ENCODE measurements around the gene KIF26A. TPM values are rescaled to one million over a fixed set of nuclear protein-coding genes. Genes with fewer than 3 reads are reported as not detected.

The KIF26A gene
- polyA plus RNA-seq, 1 donor from 2014 or later: 11.2 TPM

- peaks cover 5% of the 10 kb centered on the region for H3K9me3 ChIP-seq (ENCODE audit: low read length)
- H4K20me1 ChIP-seq (ENCODE audit: insufficient read depth): no peaks in the 10 kb centered on the region
- H3K9ac ChIP-seq (ENCODE audit: low read length): no peak overlapping the region
- H3K27me3 ChIP-seq (ENCODE audit: insufficient read depth, low read depth, low read length): peaks cover 60% of the 10 kb centered on the region
- TF ChIP-seq REST (IDR thresholded peaks at IDR 0.05; ENCODE audit: borderline replicate concordance): no peak
- no peak for TF ChIP-seq POLR2AphosphoS5 (IDR thresholded peaks at IDR 0.05)
- TF ChIP-seq MXI1 (conservative IDR thresholded peaks at IDR 0.05; ENCODE audit: poor library complexity, severe bottlenecking): no peak
- no peak for TF ChIP-seq EZH2 (IDR thresholded peaks at IDR 0.05; ENCODE audit: borderline replicate concordance, insufficient read depth, low read length, poor library complexity, severe bottlenecking)
- no peak for TF ChIP-seq EP300 (conservative IDR thresholded peaks at IDR 0.05; ENCODE audit: poor library complexity, severe bottlenecking)
- no peak for TF ChIP-seq TAF1 (IDR thresholded peaks at IDR 0.05; ENCODE audit: low read depth)
- no peak for TF ChIP-seq SMC3 (conservative IDR thresholded peaks at IDR 0.05; ENCODE audit: poor library complexity)
- no peak for TF ChIP-seq RAD21 (conservative IDR thresholded peaks at IDR 0.05)
- no peak for TF ChIP-seq CTCF (IDR thresholded peaks at IDR 0.05; ENCODE audit: poor library complexity, severe bottlenecking)
- no peaks in the 10 kb centered on the region for H3F3A ChIP-seq (ENCODE audit: insufficient read depth, low read length, poor library complexity, severe bottlenecking)
- no peak overlapping the region for H3K4me3 ChIP-seq (ENCODE audit: low read length)
- no peaks in the 10 kb centered on the region for H3K79me2 ChIP-seq (replicated peaks; ENCODE audit: insufficient read depth, low read length)
- H3K36me3 ChIP-seq (ENCODE audit: insufficient read depth, low read length): no peaks in the 10 kb centered on the region
- H3K4me2 ChIP-seq (ENCODE audit: low read length): no peak overlapping the region
- no peak overlapping the region for H3K27ac ChIP-seq (ENCODE audit: low read length)
- H2AFZ ChIP-seq (ENCODE audit: low read depth, low read length): no peak overlapping the region
- no peaks in the 10 kb centered on the region for H3K9me2 ChIP-seq (ENCODE audit: insufficient read depth, low read length)
Measured at GRCh38 chr14:104116288-104116755, 22.1 kb upstream of the KIF26A start.

DNA sequence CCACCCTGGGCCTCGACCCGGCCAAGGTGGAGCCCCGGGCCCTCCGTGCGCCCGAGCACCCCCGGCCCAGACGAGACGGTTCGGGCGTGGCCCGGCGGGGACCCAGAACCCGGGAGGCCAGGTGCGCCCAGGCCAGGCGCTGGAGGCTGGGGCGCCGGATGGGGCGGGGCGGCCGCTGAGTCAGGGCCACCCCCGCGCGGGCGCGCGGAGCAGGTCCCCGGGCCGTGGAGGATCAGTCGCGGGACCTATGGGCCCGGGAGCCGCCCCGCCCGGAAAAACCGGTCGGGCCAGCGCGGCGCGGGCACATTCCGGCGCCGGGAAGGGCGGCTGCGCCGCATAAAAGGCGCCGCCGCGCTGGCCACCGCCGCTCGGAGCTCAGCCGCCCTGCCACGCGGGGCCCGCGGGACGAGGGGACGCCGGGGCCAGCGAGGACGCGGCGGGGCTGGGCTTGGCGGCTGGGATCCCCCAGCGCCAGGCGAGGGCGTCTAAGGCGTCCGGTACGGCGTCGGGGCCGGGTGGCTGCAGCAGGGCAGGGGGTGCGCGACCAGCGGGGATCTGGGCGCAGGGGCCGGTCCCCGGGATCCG lies 21.5 kb upstream of the KIF26A start:
- H3K4me3 ChIP-seq (ENCODE audit: low read length): no peak overlapping the region
- H4K20me1 ChIP-seq (ENCODE audit: insufficient read depth): no peaks in the 10 kb centered on the region
- H3K27ac ChIP-seq (ENCODE audit: low read length): no peak overlapping the region
- H3K4me2 ChIP-seq (ENCODE audit: low read length): no peak overlapping the region
- no peak for TF ChIP-seq MXI1 (conservative IDR thresholded peaks at IDR 0.05; ENCODE audit: poor library complexity, severe bottlenecking)
- no peaks in the 10 kb centered on the region for H3K9me2 ChIP-seq (ENCODE audit: insufficient read depth, low read length)
- no peaks in the 10 kb centered on the region for H3F3A ChIP-seq (ENCODE audit: insufficient read depth, low read length, poor library complexity, severe bottlenecking)
- peaks cover 6% of the 10 kb centered on the region for H3K9me3 ChIP-seq (ENCODE audit: low read length)
- no peak overlapping the region for H3K9ac ChIP-seq (ENCODE audit: low read length)
- no peaks in the 10 kb centered on the region for H3K36me3 ChIP-seq (ENCODE audit: insufficient read depth, low read length)
- H3K27me3 ChIP-seq (ENCODE audit: insufficient read depth, low read depth, low read length): peaks cover 60% of the 10 kb centered on the region
- H3K79me2 ChIP-seq (replicated peaks; ENCODE audit: insufficient read depth, low read length): no peaks in the 10 kb centered on the region
- no peak overlapping the region for H2AFZ ChIP-seq (ENCODE audit: low read depth, low read length)
